GM11168 (cell line): ENCODE data around the gene RAB40C.

Experiments used
- in situ Hi-C: fragments of 300-500 bp; cut with MboI; formaldehyde crosslinking; loops from one replicate; pipeline ENCODE4 v1.12.0; 2022; ENCODE audit warnings: low sequenced_read_pairs; ENCODE audit not compliant: unreplicated experiment

RAB40C gene

GRCh38 chr16:675884-676564 is 86.2 kb downstream of the RAB40C start:
- in situ Hi-C loops = no loop called here

DNA sequence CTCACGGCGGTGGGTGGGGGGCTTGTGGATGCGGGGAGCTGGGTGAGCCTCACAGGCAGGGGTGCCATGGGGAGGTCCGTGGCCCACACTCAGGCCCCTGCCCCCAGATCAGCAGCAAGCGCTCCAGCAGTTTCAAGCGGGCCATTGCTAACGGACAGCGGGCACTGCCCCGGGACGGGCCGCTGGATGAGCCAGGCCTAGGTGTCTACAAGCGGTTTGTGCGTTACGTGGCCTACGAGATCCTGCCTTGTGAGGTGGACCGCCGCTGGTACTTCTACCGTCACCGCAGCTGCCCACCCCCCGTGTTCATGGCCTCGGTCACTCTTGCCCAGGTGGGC is 86.7 kb downstream of the RAB40C start:
- in situ Hi-C loops = no loop called here

DNA sequence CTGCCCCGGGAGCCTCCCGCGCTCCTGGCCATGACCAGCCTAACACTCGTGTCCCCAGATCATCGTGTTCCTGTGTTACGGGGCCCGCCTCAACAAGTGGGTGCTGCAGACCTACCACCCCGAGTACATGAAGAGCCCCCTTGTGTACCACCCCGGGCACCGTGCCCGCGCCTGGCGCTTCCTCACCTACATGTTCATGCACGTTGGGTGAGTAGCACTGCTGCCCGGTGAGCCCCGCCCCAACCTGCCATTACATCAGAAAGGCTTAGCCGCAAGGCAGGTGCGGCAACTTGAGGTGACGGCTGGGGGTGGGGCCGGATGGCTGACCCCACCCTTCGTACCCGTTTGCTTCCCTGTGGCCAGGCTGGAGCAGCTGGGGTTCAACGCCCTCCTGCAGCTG is 87.0 kb downstream of the RAB40C start:
- in situ Hi-C loops = no loop called here

DNA sequence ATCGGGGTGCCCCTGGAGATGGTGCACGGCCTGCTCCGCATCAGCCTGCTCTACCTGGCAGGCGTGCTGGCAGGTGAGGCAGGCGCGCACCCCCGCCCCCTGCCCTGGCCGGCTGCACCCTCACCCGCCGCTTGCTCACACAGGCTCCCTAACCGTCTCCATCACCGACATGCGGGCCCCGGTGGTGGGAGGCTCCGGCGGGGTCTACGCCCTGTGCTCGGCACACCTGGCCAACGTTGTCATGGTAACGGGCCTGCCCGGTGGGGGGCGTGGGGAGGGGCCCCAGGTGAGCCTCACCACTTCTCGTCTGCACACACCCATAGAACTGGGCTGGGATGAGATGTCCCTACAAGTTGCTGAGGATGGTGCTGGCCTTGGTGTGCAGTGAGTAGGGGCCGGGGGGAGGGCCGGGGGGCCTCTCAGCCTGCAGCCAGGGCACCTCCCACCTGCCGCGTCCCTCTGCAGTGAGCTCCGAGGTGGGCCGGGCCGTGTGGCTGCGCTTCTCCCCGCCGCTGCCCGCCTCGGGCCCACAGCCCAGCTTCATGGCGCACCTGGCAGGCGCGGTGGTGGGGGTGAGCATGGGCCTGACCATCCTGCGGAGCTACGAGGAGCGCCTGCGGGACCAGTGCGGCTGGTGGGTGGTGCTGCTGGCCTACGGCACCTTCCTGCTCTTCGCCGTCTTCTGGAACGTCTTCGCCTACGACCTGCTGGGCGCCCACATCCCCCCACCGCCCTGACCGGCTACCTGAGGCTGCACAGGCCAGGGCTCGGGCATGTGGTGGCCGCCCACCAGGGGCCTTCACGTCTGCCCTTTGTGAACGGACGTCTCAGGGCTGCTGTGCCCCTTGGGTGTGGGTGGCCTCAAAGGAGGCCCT is 87.7 kb downstream of the RAB40C start:
- in situ Hi-C loops = no loop called here

DNA sequence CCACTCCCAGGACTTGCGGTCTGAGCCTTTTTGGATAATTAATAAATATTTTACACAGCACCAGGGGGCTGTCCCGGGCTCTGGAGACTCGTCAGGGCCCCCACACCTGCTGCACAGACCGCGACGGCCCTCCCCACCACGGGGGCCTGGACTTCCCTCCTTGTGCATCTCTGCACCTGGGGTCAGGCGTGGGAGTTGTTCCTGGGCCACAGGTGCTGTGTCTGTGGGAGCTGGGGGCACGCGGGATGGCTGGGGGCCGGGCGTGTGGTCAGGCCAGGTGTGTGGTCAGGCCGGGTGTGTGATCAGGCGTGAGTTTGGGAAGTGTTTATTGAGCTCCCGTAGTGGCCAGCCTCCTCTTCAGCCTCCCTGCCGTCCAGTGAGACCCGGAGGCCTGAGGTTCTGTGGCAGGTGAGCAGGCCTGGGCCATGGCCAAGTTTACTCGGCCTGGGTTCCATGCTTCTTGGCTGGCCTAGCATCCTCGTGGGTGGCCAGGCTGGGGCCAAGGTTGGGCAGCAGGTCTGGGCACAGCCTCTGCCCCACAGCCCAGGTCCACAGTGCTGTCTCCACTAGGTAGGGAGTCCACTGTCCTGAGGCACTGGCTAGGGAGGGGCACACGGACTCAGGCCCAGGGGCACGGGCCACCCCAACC is 88.5 kb downstream of the RAB40C start:
- in situ Hi-C loops = no loop called here
